Effector memory CD8-positive, alpha-beta T cell (primary cell): Measurements from ENCODE around the gene RAB11A.

Source experiments
- ATAC-seq: fragments of 150-1000 bp; cut with Tn5 transposase; replicated peaks from 2 replicates; pipeline ENCODE4 v1.10.0; 2021; ENCODE audit warnings: mild to moderate bottlenecking, moderate library complexity
- DNase-seq, 3 experiments: peaks; one replicate each; pipeline ENCODE4 v3.0.0; 2021
- H3K27ac Mint-ChIP-seq, 2 donors: one replicate each; pipeline ENCODE4 v1.8.0; 2022; ENCODE audit warnings: mild to moderate bottlenecking in 2 of 2, mixed read lengths in 2 of 2, moderate library complexity in 2 of 2
- H3K27me3 Mint-ChIP-seq, 2 donors: one replicate each; pipeline ENCODE4 v1.8.0; 2022; ENCODE audit warnings: mixed read lengths in 2 of 2
- H3K36me3 Mint-ChIP-seq: one replicate; pipeline ENCODE4 v1.8.0; 2022; ENCODE audit warnings: mild to moderate bottlenecking, moderate library complexity, mixed read lengths; ENCODE audit not compliant: insufficient read depth
- H3K4me1 Mint-ChIP-seq, 2 donors: one replicate each; pipeline ENCODE4 v1.8.0; 2022; ENCODE audit warnings: low read depth in 2 of 2, mixed read lengths in 2 of 2
- H3K4me3 Mint-ChIP-seq, 2 donors: one replicate each; pipeline ENCODE4 v1.8.0; 2022; ENCODE audit warnings: mild to moderate bottlenecking in 2 of 2, mixed read lengths in 2 of 2, moderate library complexity in 2 of 2
- H3K9me3 Mint-ChIP-seq, 2 donors: one replicate each; pipeline ENCODE4 v1.8.0; 2022; ENCODE audit warnings: mixed read lengths in 2 of 2

RAB11A gene

DNA sequence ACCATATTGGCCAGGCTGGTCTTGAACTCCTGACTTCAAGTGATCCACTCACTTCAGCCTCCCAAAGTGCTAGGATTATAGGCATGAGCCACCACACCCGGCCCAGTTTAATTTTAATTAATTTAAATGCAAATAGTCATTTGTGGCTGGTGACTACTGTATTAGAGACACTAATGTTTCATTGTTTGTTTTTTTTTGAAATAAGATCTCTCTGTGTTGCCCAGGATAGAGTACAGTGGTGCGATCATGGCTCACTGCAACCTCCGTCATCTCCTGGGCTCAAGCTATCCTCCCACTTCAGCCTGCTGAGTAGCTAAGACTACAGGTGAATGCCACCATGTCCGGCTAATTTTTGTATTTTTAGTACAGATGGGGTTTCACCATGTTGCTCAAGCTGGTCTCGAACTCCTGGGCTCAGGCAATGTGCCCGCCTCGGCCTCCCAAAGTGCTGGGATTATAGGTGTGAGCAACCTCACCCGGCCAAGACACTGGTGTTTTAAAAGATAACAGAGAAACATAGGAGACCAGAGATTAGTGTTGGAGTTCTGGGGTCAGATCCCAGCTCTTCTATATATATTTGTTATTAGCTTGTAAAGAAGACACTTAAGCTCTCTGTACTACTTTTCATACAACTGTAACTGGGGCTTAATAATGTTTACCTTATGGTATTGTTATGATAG is 34.5 kb upstream of the RAB11A start:
- H3K27ac Mint-ChIP-seq = peak overlapping the region; percentile 12 to 56
- H3K4me3 Mint-ChIP-seq = no peak overlapping the region
- peaks cover 25 to 38% of the 10 kb centered on the region in 2 donors for H3K4me1 Mint-ChIP-seq
- DNase-seq = no peak
- H3K27me3 Mint-ChIP-seq = no peaks in the 10 kb centered on the region
- H3K9me3 Mint-ChIP-seq = no peaks in the 10 kb centered on the region
- no peak for ATAC-seq
- H3K36me3 Mint-ChIP-seq = no peaks in the 10 kb centered on the region

GRCh38 chr15:65835447-65835846 is 33.8 kb upstream of the RAB11A start:
- no peaks in the 10 kb centered on the region for H3K36me3 Mint-ChIP-seq
- DNase-seq (no peak), ATAC-seq (no peak)
- no peaks in the 10 kb centered on the region for H3K27me3 Mint-ChIP-seq
- peak overlapping the region; percentile 12 to 56 for H3K27ac Mint-ChIP-seq
- peaks cover 25 to 38% of the 10 kb centered on the region in 2 donors for H3K4me1 Mint-ChIP-seq
- H3K9me3 Mint-ChIP-seq = no peaks in the 10 kb centered on the region
- no peak overlapping the region for H3K4me3 Mint-ChIP-seq

DNA sequence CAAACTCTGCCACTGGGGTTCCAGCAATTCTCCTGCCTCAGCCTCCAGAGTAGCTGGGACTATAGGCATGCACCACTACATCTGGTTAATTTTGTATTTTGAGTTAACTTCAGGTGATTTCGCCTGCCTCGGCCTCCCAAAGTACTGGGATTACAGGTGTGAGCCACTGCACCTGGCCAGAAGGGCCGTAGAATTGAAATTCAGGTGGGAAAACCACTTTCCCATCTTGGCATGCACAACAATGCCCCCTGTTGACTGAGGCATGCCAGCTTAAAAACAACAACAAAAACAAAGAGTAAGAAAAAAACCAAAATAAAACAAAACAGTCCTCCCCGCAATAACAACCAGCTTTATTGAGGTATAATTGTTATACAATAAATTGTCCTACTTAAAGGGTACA is 32.6 kb upstream of the RAB11A start:
- H3K4me1 Mint-ChIP-seq = peaks cover 23 to 35% of the 10 kb centered on the region in 2 donors
- H3K27ac Mint-ChIP-seq = peak overlapping the region in 1 of 2 donors; percentile 47
- no peak for ATAC-seq
- H3K4me3 Mint-ChIP-seq = no peak overlapping the region
- H3K9me3 Mint-ChIP-seq = no peaks in the 10 kb centered on the region
- H3K27me3 Mint-ChIP-seq = no peaks in the 10 kb centered on the region
- no peaks in the 10 kb centered on the region for H3K36me3 Mint-ChIP-seq
- DNase-seq = peak in 1 of 3 experiments; percentile 19

GRCh38 chr15:65837301-65838294 is 31.7 kb upstream of the RAB11A start:
- H3K4me3 Mint-ChIP-seq = no peak overlapping the region
- ATAC-seq = no peak
- H3K27me3 Mint-ChIP-seq = no peaks in the 10 kb centered on the region
- DNase-seq = no peak
- no peaks in the 10 kb centered on the region for H3K9me3 Mint-ChIP-seq
- H3K27ac Mint-ChIP-seq = peak overlapping the region in 1 of 2 donors; percentile 47
- no peaks in the 10 kb centered on the region for H3K36me3 Mint-ChIP-seq
- H3K4me1 Mint-ChIP-seq = peaks cover 19 to 29% of the 10 kb centered on the region in 2 donors

DNA sequence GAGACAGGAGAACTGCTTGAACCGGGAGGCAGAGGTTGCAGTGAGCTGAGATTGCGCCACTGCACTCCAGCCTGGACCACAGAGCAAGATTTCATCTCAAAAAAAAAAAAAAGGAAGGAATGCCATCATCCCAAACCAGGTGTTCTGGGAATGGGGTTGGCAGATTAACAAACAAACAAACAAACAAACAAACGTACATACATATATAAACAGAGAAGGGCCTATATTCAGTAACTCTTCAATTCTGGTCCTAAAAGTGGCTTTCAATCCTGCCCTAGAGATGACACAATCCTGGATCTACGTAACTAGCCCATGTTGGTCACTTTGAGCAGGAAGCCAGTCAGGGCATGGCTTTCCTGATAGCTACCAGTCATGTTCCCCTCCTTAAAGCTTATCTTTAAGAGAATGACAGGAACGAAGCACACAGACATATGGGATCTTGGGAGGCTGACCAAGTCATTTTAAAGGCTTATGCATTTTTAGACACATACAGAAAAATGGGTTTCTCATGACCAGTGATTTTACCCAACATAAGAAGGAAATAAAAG is 29.9 kb upstream of the RAB11A start:
- Mint-ChIP-seq H3K27ac (no peak overlapping the region), H3K4me3 (no peak overlapping the region), H3K9me3 (no peaks in the 10 kb centered on the region), H3K27me3 (no peaks in the 10 kb centered on the region), H3K4me1 (peaks cover 4 to 12% of the 10 kb centered on the region in 2 donors), H3K36me3 (peaks cover 4% of the 10 kb centered on the region)
- DNase-seq (no peak), ATAC-seq (no peak)

DNA sequence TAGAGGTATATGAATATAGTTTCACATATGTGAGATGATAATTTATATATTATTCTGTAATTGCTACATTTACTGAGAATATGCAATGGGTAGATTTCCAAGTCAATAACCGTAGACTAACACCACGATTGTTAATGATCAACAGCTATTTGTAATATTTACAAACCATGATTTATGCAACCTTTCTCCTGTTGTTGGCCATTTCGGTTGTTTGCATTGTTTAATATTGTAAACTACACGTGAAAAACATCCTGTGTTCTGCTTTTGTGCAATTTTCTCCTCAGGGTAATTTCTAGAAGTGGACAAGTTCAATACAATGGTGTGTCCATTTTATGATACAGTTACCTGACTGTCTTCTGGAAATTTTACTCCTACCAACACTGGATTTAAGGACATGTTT is 29.3 kb upstream of the RAB11A start:
- Mint-ChIP-seq H3K27ac (no peak overlapping the region), H3K4me3 (no peak overlapping the region), H3K36me3 (peaks cover 4% of the 10 kb centered on the region), H3K27me3 (no peaks in the 10 kb centered on the region), H3K9me3 (no peaks in the 10 kb centered on the region), H3K4me1 (peaks cover 4 to 9% of the 10 kb centered on the region in 2 donors)
- ATAC-seq = no peak
- DNase-seq = no peak

GRCh38 chr15:65841121-65841930 is 28.0 kb upstream of the RAB11A start:
- DNase-seq (no peak), ATAC-seq (no peak)
- no peaks in the 10 kb centered on the region for H3K27me3 Mint-ChIP-seq
- H3K4me3 Mint-ChIP-seq = no peak overlapping the region
- H3K36me3 Mint-ChIP-seq = peaks cover 4% of the 10 kb centered on the region
- no peak overlapping the region for H3K27ac Mint-ChIP-seq
- peaks cover 4 to 5% of the 10 kb centered on the region in 2 donors for H3K4me1 Mint-ChIP-seq
- no peaks in the 10 kb centered on the region for H3K9me3 Mint-ChIP-seq

GRCh38 chr15:65845826-65846519 is 23.3 kb upstream of the RAB11A start:
- Mint-ChIP-seq H3K4me1 (peaks cover 0 to 4% of the 10 kb centered on the region in 2 donors), H3K9me3 (no peaks in the 10 kb centered on the region), H3K4me3 (no peak overlapping the region), H3K27me3 (no peaks in the 10 kb centered on the region), H3K36me3 (peaks cover 4% of the 10 kb centered on the region), H3K27ac (no peak overlapping the region)
- DNase-seq (no peak), ATAC-seq (no peak)

- ATAC-seq (no peak), DNase-seq (no peak)
- H3K36me3 Mint-ChIP-seq = peaks cover 4% of the 10 kb centered on the region
- H3K9me3 Mint-ChIP-seq = no peaks in the 10 kb centered on the region
- H3K27me3 Mint-ChIP-seq = no peaks in the 10 kb centered on the region
- H3K27ac Mint-ChIP-seq = no peak overlapping the region
- no peak overlapping the region for H3K4me3 Mint-ChIP-seq
- H3K4me1 Mint-ChIP-seq = peaks cover 0 to 4% of the 10 kb centered on the region in 2 donors
These were observed 21.3 kb upstream of the RAB11A start for GRCh38 chr15:65847989-65848388.

GRCh38 chr15:65851981-65852380 is 17.3 kb upstream of the RAB11A start:
- Mint-ChIP-seq H3K4me3 (no peak overlapping the region), H3K4me1 (peaks cover 4 to 6% of the 10 kb centered on the region in 2 donors), H3K9me3 (no peaks in the 10 kb centered on the region), H3K36me3 (no peaks in the 10 kb centered on the region), H3K27ac (no peak overlapping the region), H3K27me3 (no peaks in the 10 kb centered on the region)
- ATAC-seq = no peak
- DNase-seq = no peak

GRCh38 chr15:65856821-65857455 is 12.4 kb upstream of the RAB11A start:
- DNase-seq = peak; percentile 79 to 86 (median 80)
- ATAC-seq = peak; percentile 77
- Mint-ChIP-seq H3K4me3 (no peak overlapping the region), H3K36me3 (no peaks in the 10 kb centered on the region), H3K27me3 (no peaks in the 10 kb centered on the region), H3K4me1 (peaks cover 7 to 10% of the 10 kb centered on the region in 2 donors), H3K27ac (no peak overlapping the region), H3K9me3 (no peaks in the 10 kb centered on the region)

GRCh38 chr15:65857718-65858402 is 11.4 kb upstream of the RAB11A start:
- Mint-ChIP-seq H3K4me3 (no peak overlapping the region), H3K9me3 (no peaks in the 10 kb centered on the region), H3K27ac (peak overlapping the region; percentile 7 to 71), H3K4me1 (peaks cover 7 to 10% of the 10 kb centered on the region in 2 donors), H3K27me3 (no peaks in the 10 kb centered on the region), H3K36me3 (no peaks in the 10 kb centered on the region)
- ATAC-seq = peak; percentile 63
- DNase-seq = no peak
